DND-41 (cell line): ENCODE measurements around the gene NF2.

Experiments
- EZH2 ChIP-seq: IDR thresholded peaks from 3 replicates; pipeline ENCODE4 v1.6.1; 2012; ENCODE audit warnings: borderline replicate concordance, low read depth, mild to moderate bottlenecking, moderate library complexity, low read length, inconsistent platforms; ENCODE audit not compliant: severe bottlenecking
- TF ChIP-seq, protein P1 (sequence below): IDR thresholded peaks from 2 replicates; pipeline ENCODE4 v1.5.1; 2012; ENCODE audit warnings: borderline replicate concordance, low read length, moderate library complexity, mild to moderate bottlenecking; ENCODE audit not compliant: poor library complexity, severe bottlenecking; ENCODE audit errors: extremely low read depth

- TF ChIP-seq, protein P1, sequence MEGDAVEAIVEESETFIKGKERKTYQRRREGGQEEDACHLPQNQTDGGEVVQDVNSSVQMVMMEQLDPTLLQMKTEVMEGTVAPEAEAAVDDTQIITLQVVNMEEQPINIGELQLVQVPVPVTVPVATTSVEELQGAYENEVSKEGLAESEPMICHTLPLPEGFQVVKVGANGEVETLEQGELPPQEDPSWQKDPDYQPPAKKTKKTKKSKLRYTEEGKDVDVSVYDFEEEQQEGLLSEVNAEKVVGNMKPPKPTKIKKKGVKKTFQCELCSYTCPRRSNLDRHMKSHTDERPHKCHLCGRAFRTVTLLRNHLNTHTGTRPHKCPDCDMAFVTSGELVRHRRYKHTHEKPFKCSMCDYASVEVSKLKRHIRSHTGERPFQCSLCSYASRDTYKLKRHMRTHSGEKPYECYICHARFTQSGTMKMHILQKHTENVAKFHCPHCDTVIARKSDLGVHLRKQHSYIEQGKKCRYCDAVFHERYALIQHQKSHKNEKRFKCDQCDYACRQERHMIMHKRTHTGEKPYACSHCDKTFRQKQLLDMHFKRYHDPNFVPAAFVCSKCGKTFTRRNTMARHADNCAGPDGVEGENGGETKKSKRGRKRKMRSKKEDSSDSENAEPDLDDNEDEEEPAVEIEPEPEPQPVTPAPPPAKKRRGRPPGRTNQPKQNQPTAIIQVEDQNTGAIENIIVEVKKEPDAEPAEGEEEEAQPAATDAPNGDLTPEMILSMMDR = no peak
- no peak for TF ChIP-seq EZH2
Observed at GRCh38 chr22:29651652-29652051, 48.2 kb downstream of the NF2 start.
